Amniotic epithelial cell (primary cell): ENCODE data around the gene NLN.
"Not testable (repeated sequence)": the region's sequence is repeated elsewhere in the genome, so short reads cannot be mapped to it uniquely, and the experiment has no call there.

Experiments
- DNase-seq: peaks from one replicate; pipeline ENCODE4 v3.0.0-alpha.2; 2010; ENCODE audit warnings: low read depth

The NLN gene

DNA sequence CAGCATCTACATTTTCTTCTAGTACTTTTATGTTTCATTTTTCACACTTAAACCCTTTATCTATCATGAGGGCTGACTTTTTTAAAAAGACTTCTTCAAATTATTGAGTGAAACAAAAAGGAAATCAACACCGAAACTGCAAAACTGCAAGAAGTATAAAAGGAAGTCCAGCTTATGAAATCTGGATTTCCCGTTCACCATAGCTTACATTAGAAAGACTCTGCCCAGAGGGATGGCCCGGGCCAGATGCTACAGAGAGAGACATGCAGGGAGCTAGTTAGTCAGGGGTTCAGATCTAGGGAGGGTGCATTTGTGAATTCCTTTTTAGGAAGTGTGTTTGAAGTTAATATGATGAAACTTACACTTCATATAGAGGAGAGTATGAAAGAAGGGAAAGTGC lies 10.0 kb downstream of the NLN start:
- DNase-seq, result not testable (repeated sequence)

DNA sequence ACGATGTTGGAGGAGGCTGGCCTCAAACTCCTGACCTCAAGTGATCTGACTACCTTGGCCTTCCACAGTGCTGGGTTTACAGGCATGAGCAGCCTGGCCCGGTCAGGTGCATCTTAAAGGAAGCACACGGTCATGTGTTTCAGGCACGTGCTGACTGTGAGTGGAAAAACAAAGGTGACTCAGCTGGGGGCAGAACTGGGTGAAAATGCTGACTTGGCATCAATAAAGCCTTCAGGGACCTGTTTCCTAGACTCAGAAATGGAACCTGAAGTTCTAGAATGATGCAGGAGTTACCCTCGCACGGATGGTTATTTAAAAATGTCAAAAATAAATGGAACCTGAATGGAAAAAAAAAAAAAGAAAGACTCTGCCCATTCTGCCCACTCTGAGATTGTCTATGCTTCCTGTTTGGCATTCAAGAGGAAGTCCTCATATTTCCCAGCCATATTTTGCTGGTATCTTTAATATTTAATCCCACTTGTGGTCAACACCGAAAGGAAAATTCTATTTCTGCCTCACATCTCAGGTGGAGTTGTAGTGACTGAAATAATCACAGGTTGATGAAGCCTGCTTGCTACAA lies 12.3 kb downstream of the NLN start:
- DNase-seq, result not testable (repeated sequence)

- DNase-seq, result no peak
Observed at GRCh38 chr5:65734921-65735320, 12.9 kb downstream of the NLN start.

DNA sequence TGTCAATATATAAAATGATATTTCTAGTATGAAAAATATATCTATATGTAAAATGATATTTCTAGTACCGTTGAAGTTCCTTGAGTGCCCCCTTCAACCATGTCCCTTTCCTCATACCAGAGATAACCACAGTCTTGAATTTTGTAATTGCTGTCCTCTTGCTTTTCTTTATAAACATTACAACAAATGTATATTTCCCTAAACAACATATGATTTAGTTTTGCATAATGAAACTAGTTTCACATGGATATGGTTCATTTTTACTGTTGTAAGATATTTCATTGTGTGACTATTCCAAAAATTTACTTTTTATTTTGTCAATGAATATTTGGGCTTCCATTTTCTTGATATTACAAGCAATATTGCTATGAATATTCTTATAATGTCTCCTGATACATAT lies 14.0 kb downstream of the NLN start:
- no peak for DNase-seq

DNA sequence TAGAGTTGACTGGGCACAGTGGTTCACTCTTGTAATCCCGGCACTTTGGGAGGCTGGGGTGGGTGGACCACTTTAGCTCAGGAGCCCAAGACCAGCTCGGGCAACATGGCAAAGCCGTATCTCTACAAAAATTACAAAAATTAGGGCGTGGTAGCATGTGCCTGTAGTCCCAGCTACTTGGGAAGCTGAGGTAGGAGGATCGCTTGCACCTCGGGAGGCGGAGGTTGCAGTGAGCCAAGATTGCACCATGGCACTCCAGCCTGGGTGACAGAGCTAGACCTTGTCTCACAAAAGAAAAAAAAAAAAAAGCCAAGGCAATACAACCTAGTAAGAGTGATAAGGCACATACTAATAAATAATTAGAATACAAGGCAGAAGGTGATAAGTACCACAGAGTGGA lies 15.8 kb downstream of the NLN start:
- no peak for DNase-seq

DNA sequence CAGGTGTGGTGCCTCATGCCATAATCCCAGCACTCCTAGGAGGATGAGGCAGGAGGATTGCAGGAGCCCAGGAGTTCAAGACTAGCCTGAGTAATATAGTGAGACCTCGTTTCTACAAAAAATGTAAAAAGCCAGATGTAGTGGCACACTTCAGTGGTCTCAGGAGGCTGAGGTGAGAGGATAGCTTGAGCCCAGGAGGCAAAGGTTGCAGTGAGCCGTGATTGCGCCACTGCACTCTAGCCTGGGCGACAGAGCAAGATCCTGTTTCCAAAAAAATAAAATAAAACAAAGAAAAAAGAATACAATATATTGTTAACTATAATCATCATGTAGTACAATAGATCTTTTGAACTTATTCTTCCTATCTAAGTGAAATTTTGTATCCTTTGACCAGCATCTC lies 16.3 kb downstream of the NLN start:
- no peak for DNase-seq

DNA sequence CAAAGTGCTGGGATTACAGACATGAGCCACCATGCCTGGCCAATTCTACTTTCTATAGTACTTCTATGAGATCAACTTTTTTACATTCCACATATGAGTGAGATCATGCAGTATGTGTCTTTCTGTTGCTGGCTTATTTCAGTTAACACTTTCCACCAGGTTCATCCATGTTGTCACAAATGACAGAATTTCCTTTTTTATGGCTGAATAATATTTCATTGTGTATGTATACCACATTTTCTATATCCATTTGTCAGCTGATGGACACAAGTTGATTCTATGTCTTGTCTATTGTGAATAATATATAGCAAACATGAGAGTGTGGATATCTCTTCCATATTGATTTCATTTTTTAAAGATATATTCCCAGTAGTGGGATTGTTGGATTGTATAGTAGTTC lies 17.2 kb downstream of the NLN start:
- DNase-seq, result no peak

- peak; percentile 81 for DNase-seq
Observed at GRCh38 chr5:65742565-65743231, 20.7 kb downstream of the NLN start.

GRCh38 chr5:65749221-65749844 lies 27.3 kb downstream of the NLN start:
- DNase-seq, result no peak

DNA sequence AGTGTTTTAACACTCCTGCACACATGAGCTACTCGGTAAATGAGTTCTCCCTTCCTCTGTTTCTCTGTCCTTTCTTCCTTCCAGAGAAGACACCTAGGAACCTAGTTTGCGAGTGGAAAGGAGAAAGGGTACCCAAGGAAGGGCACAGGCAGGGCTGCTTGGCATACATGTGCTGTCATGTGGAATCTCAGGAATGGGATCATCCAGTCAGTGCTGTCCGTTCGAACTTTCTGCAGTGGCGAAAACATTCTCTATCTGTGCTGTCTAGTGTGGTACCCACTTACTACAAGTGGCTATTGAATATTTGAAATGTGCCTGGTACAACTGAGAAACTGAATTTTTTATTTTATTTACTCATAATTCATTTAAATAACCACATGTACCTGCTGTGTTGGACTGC lies 28.0 kb downstream of the NLN start:
- no peak for DNase-seq

- no peak for DNase-seq
Observed at GRCh38 chr5:65750938-65751337, 28.9 kb downstream of the NLN start.

- peak; percentile 70 for DNase-seq
Observed at GRCh38 chr5:65753189-65753588, 31.2 kb downstream of the NLN start.

DNA sequence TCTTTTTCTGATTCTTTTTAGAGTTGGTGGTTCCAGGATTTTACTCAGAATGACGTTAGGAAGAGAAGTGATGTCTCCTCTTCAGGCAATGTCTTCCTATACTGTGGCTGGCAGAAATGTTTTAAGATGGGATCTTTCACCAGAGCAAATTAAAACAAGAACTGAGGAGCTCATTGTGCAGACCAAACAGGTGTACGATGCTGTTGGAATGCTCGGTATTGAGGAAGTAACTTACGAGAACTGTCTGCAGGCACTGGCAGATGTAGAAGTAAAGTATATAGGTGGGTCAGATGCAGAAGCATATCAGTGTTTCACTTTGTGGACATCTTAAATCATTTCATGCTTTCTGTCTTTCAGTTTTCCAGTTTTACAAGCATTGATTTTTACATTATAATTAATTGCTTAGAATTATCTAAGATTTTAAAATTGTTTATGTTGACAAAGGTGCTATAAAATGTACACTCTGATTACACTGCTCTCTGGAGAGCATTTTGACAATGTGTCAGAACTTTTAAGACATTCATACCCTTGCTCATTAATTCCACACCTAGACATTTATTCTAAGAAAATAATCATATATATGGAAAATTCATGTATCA lies 36.6 kb downstream of the NLN start:
- no peak for DNase-seq

GRCh38 chr5:65760504-65761275 lies 38.7 kb downstream of the NLN start:
- peak; percentile 38 for DNase-seq

GRCh38 chr5:65762234-65762633 lies 40.2 kb downstream of the NLN start:
- peak; percentile 17 for DNase-seq

- DNase-seq, result no peak
Observed at GRCh38 chr5:65765582-65765981, 43.6 kb downstream of the NLN start.

DNA sequence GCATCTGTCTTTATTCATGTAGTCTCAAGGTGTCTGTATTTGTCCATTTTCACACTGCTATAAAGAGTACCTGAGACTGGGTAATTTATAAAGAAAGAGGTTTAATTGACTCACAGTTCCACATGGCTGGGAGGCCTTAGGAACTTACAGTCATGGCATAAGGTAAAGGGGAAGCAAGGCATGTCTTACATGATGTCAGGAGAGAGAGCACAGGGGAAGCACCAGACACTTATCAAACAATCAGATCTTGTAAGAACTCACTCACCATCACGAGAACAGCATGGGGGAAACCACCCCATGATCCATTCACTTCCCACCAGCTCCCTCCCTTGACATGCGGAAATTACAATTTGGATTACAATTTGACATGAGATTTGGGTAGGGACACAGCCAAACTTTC lies 44.2 kb downstream of the NLN start:
- no peak for DNase-seq

DNA sequence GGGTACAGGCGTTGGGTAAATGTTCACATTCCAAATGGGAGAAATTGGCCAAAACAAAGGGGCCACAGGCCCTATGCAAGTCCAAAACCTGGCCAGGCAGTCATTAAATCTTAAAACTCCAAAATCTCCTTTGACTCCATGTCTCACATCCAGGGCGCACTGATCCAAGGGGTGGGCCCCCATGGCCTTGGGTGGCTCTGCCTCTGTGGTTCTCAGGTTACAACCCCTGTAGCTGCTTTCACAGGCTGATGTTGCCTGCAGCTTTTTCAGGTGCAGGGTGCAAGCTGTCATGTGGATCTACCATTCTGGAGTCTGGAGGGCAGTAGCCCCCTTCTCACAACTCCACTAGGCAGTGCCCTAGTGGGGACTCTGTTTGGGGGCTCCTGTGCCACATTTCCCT lies 44.8 kb downstream of the NLN start:
- no peak for DNase-seq

GRCh38 chr5:65767565-65767964 lies 45.6 kb downstream of the NLN start:
- DNase-seq, result no peak

DNA sequence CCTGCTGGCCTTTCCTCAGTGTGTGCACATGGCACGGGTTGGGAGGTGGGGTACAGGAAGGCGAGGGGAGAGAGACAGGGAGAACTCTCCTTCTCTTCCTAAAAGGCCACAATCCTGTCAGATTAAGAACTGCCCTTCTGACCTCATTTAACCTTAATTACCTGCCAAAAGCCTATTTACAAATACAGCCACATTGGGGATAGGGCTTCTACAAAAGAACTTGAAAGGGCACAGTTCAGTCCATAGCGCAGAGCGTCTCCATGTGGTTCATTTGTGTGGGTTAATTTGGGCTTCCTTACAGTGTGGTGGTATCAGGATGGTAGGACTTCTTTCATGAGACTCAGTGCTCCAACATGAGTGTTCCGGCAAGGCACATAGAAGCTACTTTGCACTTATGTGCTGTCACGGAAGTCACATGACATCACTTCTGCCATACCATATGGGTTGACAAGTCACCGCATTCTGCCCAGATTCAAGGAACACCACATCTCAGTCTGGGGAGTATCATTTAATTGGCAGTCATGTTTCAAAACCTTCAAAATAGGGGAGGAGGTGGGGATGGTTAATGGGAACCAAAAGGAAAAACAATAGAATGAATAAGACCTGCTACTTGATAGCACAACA lies 46.8 kb downstream of the NLN start:
- no peak for DNase-seq

DNA sequence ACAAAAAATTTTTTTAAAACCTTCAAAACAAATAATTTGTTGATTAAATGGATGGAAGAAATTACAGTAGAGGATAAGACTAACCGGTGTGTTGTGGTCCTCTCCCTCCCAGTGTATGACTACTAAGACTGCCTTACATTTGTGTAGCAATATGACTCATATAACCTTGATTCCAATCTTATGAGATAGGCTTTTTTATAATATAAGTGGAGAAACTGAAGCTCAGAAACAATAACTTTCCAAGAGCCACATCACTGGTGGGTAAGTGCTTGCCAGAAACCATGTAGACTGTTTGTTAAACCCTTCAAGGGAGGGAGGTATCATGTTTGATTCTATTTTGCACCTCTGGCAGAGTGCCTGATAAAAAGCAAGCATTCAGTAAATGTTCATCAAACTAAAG lies 47.5 kb downstream of the NLN start:
- DNase-seq, result peak; percentile 81

DNA sequence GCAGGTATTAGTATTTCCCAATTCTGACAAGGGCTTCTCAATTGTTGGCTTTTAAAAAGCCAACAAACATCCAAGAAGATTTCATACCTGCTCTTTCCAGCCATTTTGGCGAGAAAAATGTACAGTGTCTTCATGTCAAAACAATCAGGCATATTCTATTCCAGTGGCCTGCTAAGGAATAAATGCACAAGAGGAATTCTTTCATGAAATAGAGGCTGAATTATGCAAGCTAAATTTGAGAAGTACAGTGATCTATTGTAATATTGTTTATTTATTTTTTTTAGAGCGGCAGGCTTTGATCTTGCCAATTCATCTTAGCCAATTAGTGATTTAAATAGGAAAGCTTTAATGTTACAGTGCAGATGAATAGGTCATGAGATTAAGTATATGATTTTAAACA lies 49.3 kb downstream of the NLN start:
- DNase-seq, result no peak
